MM.1S (cell line): ENCODE results near the gene DNAI2.

Source experiments
- DNase-seq: peaks from one replicate; pipeline ENCODE4 v3.0.0-alpha.2; 2015
- H2AFZ ChIP-seq: fragments of 300-600 bp; sonication (generic); 2 replicates; pipeline ENCODE4 v1.6.0; 2016; ENCODE audit warnings: antibody characterized with exemption, low read length
- H3F3A ChIP-seq: fragments of 300-600 bp; sonication (generic); 2 replicates; pipeline ENCODE4 v1.6.1; 2016; ENCODE audit warnings: mild to moderate bottlenecking, antibody characterized with exemption, low read length, moderate library complexity, mixed read lengths; ENCODE audit not compliant: insufficient read depth
- H3K27ac ChIP-seq: fragments of 300-600 bp; sonication (generic); 2 replicates; pipeline ENCODE4 v1.5.1; 2016; ENCODE audit warnings: mild to moderate bottlenecking, low read length
- H3K27me3 ChIP-seq: fragments of 300-600 bp; sonication (generic); replicated peaks from 2 replicates; pipeline ENCODE4 v1.6.0; 2016; ENCODE audit warnings: low read length; ENCODE audit not compliant: insufficient read depth
- H3K36me3 ChIP-seq: fragments of 300-600 bp; sonication (generic); replicated peaks from 2 replicates; pipeline ENCODE4 v1.6.1; 2016; ENCODE audit warnings: mild to moderate bottlenecking, low read length, mixed read lengths; ENCODE audit not compliant: insufficient read depth
- H3K4me1 ChIP-seq: fragments of 300-600 bp; sonication (generic); 2 replicates; pipeline ENCODE4 v1.6.1; 2016; ENCODE audit warnings: low read length, mixed read lengths
- H3K4me2 ChIP-seq: fragments of 300-600 bp; sonication (generic); 2 replicates; pipeline ENCODE4 v1.6.0; 2016; ENCODE audit warnings: low read depth, low read length
- H3K4me3 ChIP-seq: fragments of 300-600 bp; sonication (generic); 2 replicates; pipeline ENCODE4 v1.5.1; 2016; ENCODE audit warnings: low read length, mixed read lengths
- H3K79me2 ChIP-seq: fragments of 300-600 bp; sonication (generic); 2 replicates; pipeline ENCODE4 v1.6.1; 2016; ENCODE audit warnings: mixed run types, low read length, mixed read lengths
- H3K9ac ChIP-seq: fragments of 300-600 bp; sonication (generic); 2 replicates; pipeline ENCODE4 v1.6.1; 2016; ENCODE audit warnings: low read length, mixed read lengths
- H3K9me2 ChIP-seq: fragments of 300-600 bp; sonication (generic); replicated peaks from 2 replicates; pipeline ENCODE4 v1.6.1; 2016; ENCODE audit warnings: mild to moderate bottlenecking, low read length, mixed read lengths; ENCODE audit not compliant: insufficient read depth
- H3K9me3 ChIP-seq: fragments of 300-600 bp; sonication (generic); replicated peaks from 2 replicates; pipeline ENCODE4 v1.6.1; 2016; ENCODE audit warnings: mild to moderate bottlenecking, low read length, mixed read lengths; ENCODE audit not compliant: insufficient read depth
- H4K20me1 ChIP-seq: fragments of 300-600 bp; sonication (generic); 2 replicates; pipeline ENCODE4 v1.6.1; 2016; ENCODE audit warnings: mild to moderate bottlenecking, low read length, moderate library complexity, mixed read lengths; ENCODE audit not compliant: insufficient read depth
- EZH2 ChIP-seq: fragments of 300-600 bp; sonication (generic); optimal IDR thresholded peaks from 2 replicates; pipeline ENCODE3; 2017; ENCODE audit warnings: low read depth, mild to moderate bottlenecking, antibody characterized with exemption, low read length, mixed read lengths
- EZH2phosphoT487 ChIP-seq: fragments of 300-600 bp; sonication (generic); IDR thresholded peaks from 2 replicates; pipeline ENCODE4 v1.6.1; 2018; ENCODE audit warnings: antibody characterized with exemption, low read length
- TF ChIP-seq, protein P1 (sequence below): fragments of 300-600 bp; sonication (generic); IDR thresholded peaks from 2 replicates; pipeline ENCODE4 v1.5.1; 2016; ENCODE audit warnings: antibody characterized with exemption, low read length, mixed read lengths

DNAI2 gene

DNA sequence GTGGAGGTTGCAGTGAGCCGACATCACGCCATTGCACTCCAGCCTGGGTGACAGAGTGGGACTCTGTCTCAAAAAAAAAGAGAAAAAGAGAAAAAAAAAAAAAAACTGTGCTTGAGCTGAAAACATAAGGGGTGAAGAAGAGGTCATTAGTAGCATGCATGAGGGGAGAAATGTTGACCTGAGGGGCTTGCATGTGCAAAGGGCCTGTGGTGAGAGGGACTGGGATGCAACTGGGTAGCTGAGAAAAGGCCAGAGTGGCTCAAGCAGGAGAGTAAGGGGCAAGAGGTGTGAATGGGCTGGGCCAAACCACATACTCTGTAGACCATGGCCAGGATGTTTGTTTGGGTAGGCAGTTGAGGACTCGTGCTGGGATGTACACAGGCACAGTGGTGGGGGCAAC, 55.3 kb downstream of the DNAI2 start:
- no peaks in the 10 kb centered on the region for H3F3A ChIP-seq
- DNase-seq = no peak
- H3K4me3 ChIP-seq = no peak overlapping the region
- no peak for TF ChIP-seq EZH2
- no peaks in the 10 kb centered on the region for H3K9me2 ChIP-seq
- H3K36me3 ChIP-seq = no peaks in the 10 kb centered on the region
- H3K27ac ChIP-seq = no peak overlapping the region
- peaks cover 8% of the 10 kb centered on the region; the same call in 1 of the 2 replicates for H3K4me1 ChIP-seq
- no peak overlapping the region for H2AFZ ChIP-seq
- no peaks in the 10 kb centered on the region for H4K20me1 ChIP-seq
- H3K79me2 ChIP-seq = no peaks in the 10 kb centered on the region
- H3K27me3 ChIP-seq = peaks cover 36% of the 10 kb centered on the region
- H3K4me2 ChIP-seq = no peak overlapping the region
- no peaks in the 10 kb centered on the region for H3K9me3 ChIP-seq
- no peak overlapping the region for H3K9ac ChIP-seq

DNA sequence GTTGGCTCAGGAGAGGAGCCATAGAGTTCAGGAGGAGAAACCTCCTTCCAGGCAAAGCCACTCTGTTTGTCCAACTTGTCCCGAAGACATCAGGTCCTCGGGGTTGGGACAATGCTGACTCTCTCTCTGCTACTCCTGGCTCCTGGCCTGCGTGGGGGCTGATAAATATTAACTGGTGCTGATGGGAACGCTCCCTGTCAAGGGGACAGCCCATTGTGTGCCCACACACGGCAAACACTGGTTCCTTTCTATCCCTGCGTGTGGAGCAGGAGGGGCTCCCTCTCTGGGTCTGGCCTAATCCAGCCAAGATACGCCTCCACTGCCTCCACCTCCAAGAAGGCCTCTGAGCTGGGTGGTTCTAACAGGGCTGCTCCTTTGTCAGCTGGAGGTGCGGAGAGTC, 56.4 kb downstream of the DNAI2 start:
- peaks cover 10% of the 10 kb centered on the region; the same call in 1 of the 2 replicates for H3K4me1 ChIP-seq
- no peaks in the 10 kb centered on the region for H4K20me1 ChIP-seq

DNA sequence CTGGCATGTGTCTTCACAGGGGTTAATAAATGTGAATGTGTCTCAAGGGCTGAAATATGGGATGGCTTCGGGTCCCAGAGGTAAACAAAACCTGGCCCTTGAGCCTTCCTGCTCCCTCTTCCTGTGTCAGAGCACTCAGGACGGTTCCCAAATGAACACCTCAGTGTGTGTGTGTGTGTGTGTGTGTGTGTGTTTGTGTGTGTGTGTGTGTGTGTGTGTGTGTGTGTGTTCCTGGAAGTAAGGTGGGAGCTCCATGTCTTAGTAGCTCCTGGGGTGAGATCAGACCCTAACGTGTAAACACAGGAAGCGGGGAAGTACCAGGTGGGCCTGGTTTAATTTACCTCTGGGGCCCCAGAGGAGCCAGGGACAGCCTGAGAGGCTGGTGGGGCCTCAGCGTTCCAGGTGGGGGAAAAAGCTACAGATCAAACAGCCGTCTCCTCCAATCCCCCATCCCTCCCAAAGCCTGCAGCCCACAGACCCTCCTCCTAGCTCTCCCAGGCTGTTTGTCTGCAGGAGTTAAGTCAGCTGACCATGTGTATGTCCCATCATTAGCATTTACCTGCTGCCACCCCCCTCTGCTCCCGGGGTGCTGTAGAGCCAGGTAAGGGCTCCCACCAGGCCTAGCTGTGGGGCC, 58.1 kb downstream of the DNAI2 start:
- TF ChIP-seq EZH2phosphoT487 (no peak), EZH2 (no peak)
- TF ChIP-seq, protein P1, sequence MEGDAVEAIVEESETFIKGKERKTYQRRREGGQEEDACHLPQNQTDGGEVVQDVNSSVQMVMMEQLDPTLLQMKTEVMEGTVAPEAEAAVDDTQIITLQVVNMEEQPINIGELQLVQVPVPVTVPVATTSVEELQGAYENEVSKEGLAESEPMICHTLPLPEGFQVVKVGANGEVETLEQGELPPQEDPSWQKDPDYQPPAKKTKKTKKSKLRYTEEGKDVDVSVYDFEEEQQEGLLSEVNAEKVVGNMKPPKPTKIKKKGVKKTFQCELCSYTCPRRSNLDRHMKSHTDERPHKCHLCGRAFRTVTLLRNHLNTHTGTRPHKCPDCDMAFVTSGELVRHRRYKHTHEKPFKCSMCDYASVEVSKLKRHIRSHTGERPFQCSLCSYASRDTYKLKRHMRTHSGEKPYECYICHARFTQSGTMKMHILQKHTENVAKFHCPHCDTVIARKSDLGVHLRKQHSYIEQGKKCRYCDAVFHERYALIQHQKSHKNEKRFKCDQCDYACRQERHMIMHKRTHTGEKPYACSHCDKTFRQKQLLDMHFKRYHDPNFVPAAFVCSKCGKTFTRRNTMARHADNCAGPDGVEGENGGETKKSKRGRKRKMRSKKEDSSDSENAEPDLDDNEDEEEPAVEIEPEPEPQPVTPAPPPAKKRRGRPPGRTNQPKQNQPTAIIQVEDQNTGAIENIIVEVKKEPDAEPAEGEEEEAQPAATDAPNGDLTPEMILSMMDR = no peak
- H3K9me2 ChIP-seq = no peaks in the 10 kb centered on the region
- H3K79me2 ChIP-seq = no peaks in the 10 kb centered on the region
- H2AFZ ChIP-seq = no peak overlapping the region
- no peaks in the 10 kb centered on the region for H3K9me3 ChIP-seq
- H3K4me2 ChIP-seq = no peak overlapping the region
- H3K9ac ChIP-seq = no peak overlapping the region
- H3K27ac ChIP-seq = no peak overlapping the region
- H4K20me1 ChIP-seq = no peaks in the 10 kb centered on the region
- H3K4me3 ChIP-seq = no peak overlapping the region
- no peak for DNase-seq
- H3K27me3 ChIP-seq = peaks cover 21% of the 10 kb centered on the region
- H3F3A ChIP-seq = no peaks in the 10 kb centered on the region
- peaks cover 9% of the 10 kb centered on the region; the same call in 1 of the 2 replicates for H3K4me1 ChIP-seq
- no peaks in the 10 kb centered on the region for H3K36me3 ChIP-seq

More for the DNA sequence above, 56.4 kb downstream of the DNAI2 start:
- H2AFZ ChIP-seq = no peak overlapping the region
- no peaks in the 10 kb centered on the region for H3K9me2 ChIP-seq
- H3F3A ChIP-seq = no peaks in the 10 kb centered on the region
- H3K79me2 ChIP-seq = no peaks in the 10 kb centered on the region
- no peak overlapping the region for H3K9ac ChIP-seq
- H3K4me3 ChIP-seq = no peak overlapping the region
- H3K27ac ChIP-seq = no peak overlapping the region
- peaks cover 25% of the 10 kb centered on the region for H3K27me3 ChIP-seq
- H3K4me2 ChIP-seq = no peak overlapping the region
- H3K9me3 ChIP-seq = no peaks in the 10 kb centered on the region
- TF ChIP-seq EZH2 = no peak
- TF ChIP-seq, protein P1 = no peak
- no peak for TF ChIP-seq EZH2phosphoT487
- DNase-seq = no peak
- H3K36me3 ChIP-seq = no peaks in the 10 kb centered on the region

DNA sequence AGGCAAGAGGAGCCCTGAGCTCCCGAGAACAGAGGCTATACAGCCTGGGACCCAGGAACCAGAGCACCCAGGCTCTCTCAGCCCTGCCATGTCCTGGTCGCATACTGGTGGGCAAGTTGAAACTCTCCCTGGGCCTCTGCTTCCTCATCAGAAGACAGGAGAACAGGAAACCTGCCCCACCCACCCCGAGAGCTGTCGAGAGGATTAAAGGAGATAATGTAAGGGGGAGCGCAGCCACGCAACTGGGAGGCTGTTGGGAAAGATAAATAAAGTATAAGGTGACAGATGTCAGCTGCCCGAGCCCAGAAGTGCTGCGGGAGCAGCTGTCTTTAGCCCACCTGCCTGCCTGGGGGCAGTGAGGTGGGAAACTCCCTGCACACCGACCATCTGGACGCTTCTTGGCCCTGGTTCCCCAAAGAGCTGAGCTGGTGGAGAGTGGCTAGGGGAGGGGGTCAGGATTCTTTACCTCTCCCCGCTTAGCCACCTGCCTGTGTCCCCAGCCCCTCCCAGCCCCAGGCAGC, 58.8 kb downstream of the DNAI2 start:
- H3K79me2 ChIP-seq = no peaks in the 10 kb centered on the region
- H2AFZ ChIP-seq = no peak overlapping the region
- DNase-seq = no peak
- no peak overlapping the region for H3K4me2 ChIP-seq
- peaks cover 9% of the 10 kb centered on the region; the same call in 1 of the 2 replicates for H3K4me1 ChIP-seq
- H3F3A ChIP-seq = no peaks in the 10 kb centered on the region
- TF ChIP-seq EZH2 (no peak), EZH2phosphoT487 (no peak)
- TF ChIP-seq, protein P1 = no peak
- H3K27me3 ChIP-seq = peaks cover 24% of the 10 kb centered on the region
- H3K36me3 ChIP-seq = no peaks in the 10 kb centered on the region
- no peaks in the 10 kb centered on the region for H3K9me2 ChIP-seq
- no peaks in the 10 kb centered on the region for H4K20me1 ChIP-seq
- no peak overlapping the region for H3K4me3 ChIP-seq
- no peaks in the 10 kb centered on the region for H3K9me3 ChIP-seq
- no peak overlapping the region for H3K9ac ChIP-seq
- no peak overlapping the region for H3K27ac ChIP-seq
